ENCODE measurements around the gene ASB6. TPM values are rescaled to one million over a fixed set of nuclear protein-coding genes. Genes with fewer than 3 reads are reported as not detected.
A peak's percentile ranks its signal among the peaks of the same experiment; 100 is the strongest.

Gene ASB6
- total RNA-seq, 2 donors from 2014 or later = 17.5 to 18.3 TPM

- DNase-seq = no peak
Measured at GRCh38 chr9:129633207-129633606, 8.7 kb downstream of the ASB6 start.

GRCh38 chr9:129632460-129632859 lies 9.5 kb downstream of the ASB6 start:
- ATAC-seq = no peak
- no peak for DNase-seq
- intact Hi-C loops (cut with DNase I, micrococcal nuclease) = no loop called here

More at GRCh38 chr9:129633207-129633606, 8.7 kb downstream of the ASB6 start:
- intact Hi-C loops (cut with DNase I, micrococcal nuclease) = no loop called here
- ATAC-seq = no peak

GRCh38 chr9:129631674-129632129 lies 10.2 kb downstream of the ASB6 start:
- intact Hi-C loops (cut with DNase I, micrococcal nuclease) = no loop called here
- ATAC-seq (no peak), DNase-seq (no peak)

GRCh38 chr9:129630967-129631673 lies 10.8 kb downstream of the ASB6 start:
- intact Hi-C loops (cut with DNase I, micrococcal nuclease) = no loop called here
- ATAC-seq (no peak), DNase-seq (no peak)

- no peak for ATAC-seq
- no peak for DNase-seq
- intact Hi-C loops (cut with DNase I, micrococcal nuclease) = no loop called here
Measured at GRCh38 chr9:129629251-129629820, 12.6 kb downstream of the ASB6 start.

GRCh38 chr9:129628709-129629108 lies 13.2 kb downstream of the ASB6 start:
- no peak for ATAC-seq
- intact Hi-C loops (cut with DNase I, micrococcal nuclease) = no loop called here
- DNase-seq = no peak

GRCh38 chr9:129627556-129628440 lies 14.2 kb downstream of the ASB6 start:
- ATAC-seq (no peak), DNase-seq (no peak)
- intact Hi-C loops (cut with DNase I, micrococcal nuclease) = no loop called here

GRCh38 chr9:129626625-129627284 lies 15.2 kb downstream of the ASB6 start:
- DNase-seq (peak in 1 of 2 donors; percentile 58), ATAC-seq (peak; percentile 75)
- intact Hi-C loops (cut with DNase I, micrococcal nuclease) = no loop called here

- intact Hi-C loops (cut with DNase I, micrococcal nuclease) = no loop called here
- ATAC-seq (peak; percentile 89), DNase-seq (peak; percentile 78 to 89)
Measured at GRCh38 chr9:129626079-129626624, 15.8 kb downstream of the ASB6 start, which contains the start of gene NTMT1. TSS of gene NTMT1 (plus strand) at chr9:129626163. CDS start at chr9:129632704, 6,541 bp downstream.

- DNase-seq (no peak), ATAC-seq (no peak)
- intact Hi-C loops (cut with DNase I, micrococcal nuclease) = no loop called here
Measured at GRCh38 chr9:129624947-129625346, 17.0 kb downstream of the ASB6 start.

GRCh38 chr9:129624168-129624759 lies 17.7 kb downstream of the ASB6 start:
- intact Hi-C loops (cut with DNase I, micrococcal nuclease) = no loop called here
- DNase-seq = peak in 1 of 2 donors; percentile 79
- no peak for ATAC-seq

GRCh38 chr9:129623331-129623730 lies 18.6 kb downstream of the ASB6 start:
- DNase-seq (no peak), ATAC-seq (no peak)
- intact Hi-C loops (cut with DNase I, micrococcal nuclease) = no loop called here

GRCh38 chr9:129620669-129621295 lies 21.2 kb downstream of the ASB6 start, which contains the start of gene C9orf50:
TSS of gene C9orf50 (minus strand) at chr9:129621101. CDS start at chr9:129620574, 527 bp downstream.
- intact Hi-C loops (cut with DNase I, micrococcal nuclease) = no loop called here
- no peak for ATAC-seq
- DNase-seq = no peak

- intact Hi-C loops (cut with DNase I, micrococcal nuclease) = loop anchor here in 1 of 2 donors (10.0 kb wide), 1 partner anchor 125 kb away; no protein-coding TSS in a partner anchor
- ATAC-seq (peak; percentile 59), DNase-seq (no peak)
Measured at GRCh38 chr9:129619787-129620668, 21.9 kb downstream of the ASB6 start.

- no peak for DNase-seq
Measured at GRCh38 chr9:129617167-129617566, 24.8 kb downstream of the ASB6 start.

GRCh38 chr9:129615407-129616285 lies 26.3 kb downstream of the ASB6 start:
- no peak for ATAC-seq
- intact Hi-C loops (cut with DNase I, micrococcal nuclease) = loop anchor here in 1 of 2 donors (10.0 kb wide), 1 partner anchor 121 kb away; no protein-coding TSS in a partner anchor
- DNase-seq = no peak

More at GRCh38 chr9:129617167-129617566, 24.8 kb downstream of the ASB6 start:
- intact Hi-C loops (cut with DNase I, micrococcal nuclease) = loop anchor here in 1 of 2 donors (10.0 kb wide), 1 partner anchor 122 kb away; no protein-coding TSS in a partner anchor
- peak; percentile 34 for ATAC-seq

Measured in left colon (tissue), 2 donors.